Endothelial cell of umbilical vein (primary cell): ENCODE results near the gene ASB6. TPM values are rescaled to one million over a fixed set of nuclear protein-coding genes. Genes with fewer than 3 reads are reported as not detected.

Experiments used
- BruUV-seq: library from RNA; stranded (reverse); fragments of 400-500 nt; replicated peaks from 2 replicates; lab custom pipeline; 2021; lab: Mats Ljungman, UMichigan
- CTCF ChIA-PET: fragments of 300-600, 350-600 bp; sonication (Branson Sonifier 250); formaldehyde crosslinking; loops from one replicate; lab custom pipeline; 2021; ENCODE audit warnings: antibody characterized with exemption, inconsistent platforms; lab: Charles Lee
- POLR2A ChIA-PET: fragments of 300-600, 350-600 bp; sonication (Branson Sonifier 250); formaldehyde crosslinking; loops from one replicate; lab custom pipeline; 2021; ENCODE audit warnings: antibody characterized with exemption, inconsistent platforms; lab: Charles Lee
- DNase-seq: peaks from one replicate; pipeline ENCODE4 v3.0.0-alpha.2; 2011; ENCODE audit warnings: low read depth, low spot score
- FAIRE-seq: peaks from 2 replicates; lab custom pipeline; 2011; peaks lifted over from hg19 to GRCh38; lab: Jason Lieb, UNC
- H2AFZ ChIP-seq: 2 replicates; pipeline ENCODE4 v1.6.0; 2012; ENCODE audit warnings: low read depth, low read length, control low read depth, inconsistent platforms
- H3K27ac ChIP-seq: 2 replicates; pipeline ENCODE4 v1.5.1; 2011; ENCODE audit warnings: low read depth, mild to moderate bottlenecking, control low read depth, low read length, moderate library complexity; ENCODE audit not compliant: insufficient read depth
- H3K27me3 ChIP-seq, 2 experiments: 2 replicates each; pipeline versions ENCODE4 v1.6.0 to v1.6.1; 2011; ENCODE audit warnings: low read length in 2 of 2, mixed read lengths in 1 of 2; ENCODE audit not compliant: control insufficient read depth in 2 of 2, insufficient read depth in 2 of 2
- H3K36me3 ChIP-seq, 2 experiments: 2 replicates in 1 of 2; 3 replicates in 1 of 2; pipeline ENCODE4 v1.5.1; 2011; ENCODE audit warnings: low read length in 2 of 2, mild to moderate bottlenecking in 1 of 2, moderate library complexity in 1 of 2; ENCODE audit not compliant: control insufficient read depth in 2 of 2, insufficient read depth in 2 of 2; ENCODE audit errors: extremely low read depth in 1 of 2
- H3K4me1 ChIP-seq: 3 replicates; pipeline ENCODE4 v1.5.1; 2011; ENCODE audit warnings: mild to moderate bottlenecking, low read length; ENCODE audit not compliant: control insufficient read depth, insufficient read depth; ENCODE audit errors: extremely low read depth
- H3K4me2 ChIP-seq: 2 replicates; pipeline ENCODE4 v1.6.1; 2011; ENCODE audit warnings: low read length, control low read depth, mixed read lengths; ENCODE audit not compliant: insufficient read depth
- H3K4me3 ChIP-seq, 3 experiments: fragments of 200-600 bp in 1 of 3; sonication (generic), shearing (Covaris generic) in 1 of 3; replicated peaks in 1 of 3; 2 replicates each; pipeline ENCODE4 v1.5.1; 2011 to 2016; ENCODE audit warnings: control low read depth in 3 of 3, low read length in 3 of 3, mild to moderate bottlenecking in 2 of 3, inconsistent platforms in 1 of 3, low read depth in 1 of 3, moderate library complexity in 1 of 3; ENCODE audit not compliant: insufficient read depth in 1 of 3
- H3K79me2 ChIP-seq: 2 replicates; pipeline ENCODE4 v1.6.0; 2012; ENCODE audit warnings: low read length, inconsistent platforms; ENCODE audit not compliant: control insufficient read depth, insufficient read depth
- H3K9ac ChIP-seq: replicated peaks from 2 replicates; pipeline ENCODE3; 2011; ENCODE audit warnings: low read length, control low read depth; ENCODE audit not compliant: insufficient read depth; ENCODE audit errors: extremely low read depth
- H3K9me1 ChIP-seq: replicated peaks from 3 replicates; pipeline ENCODE4 v1.6.0; 2011; ENCODE audit warnings: mild to moderate bottlenecking, low read length; ENCODE audit not compliant: control insufficient read depth, insufficient read depth; ENCODE audit errors: extremely low read depth
- H3K9me3 ChIP-seq: replicated peaks from 2 replicates; pipeline ENCODE4 v1.5.1; 2012; ENCODE audit warnings: low read length, inconsistent platforms; ENCODE audit not compliant: control insufficient read depth, insufficient read depth
- H4K20me1 ChIP-seq: replicated peaks from 2 replicates; pipeline ENCODE3; 2011; ENCODE audit warnings: mild to moderate bottlenecking, low read length; ENCODE audit not compliant: control insufficient read depth, insufficient read depth; ENCODE audit errors: extremely low read depth
- CTCF ChIP-seq, 2 donors: IDR thresholded peaks; 1 replicate in 1 of 2; 2 replicates in 1 of 2; pipeline ENCODE4 v1.5.1; 2011; ENCODE audit warnings: low read length in 2 of 2, mild to moderate bottlenecking in 2 of 2, moderate library complexity in 2 of 2, control low read depth in 1 of 2, inconsistent platforms in 1 of 2, low read depth in 1 of 2; ENCODE audit not compliant: insufficient read depth in 1 of 2; ENCODE audit errors: extremely low read depth in 1 of 2
- EZH2 ChIP-seq: IDR thresholded peaks from 2 replicates; pipeline ENCODE4 v1.6.1; 2012; ENCODE audit warnings: borderline replicate concordance, low read depth, mild to moderate bottlenecking, moderate library complexity, low read length, inconsistent platforms; ENCODE audit not compliant: severe bottlenecking
- FOS ChIP-seq: IDR thresholded peaks from 2 replicates; pipeline ENCODE4 v1.6.1; 2011; ENCODE audit warnings: mild to moderate bottlenecking, low read length, moderate library complexity, borderline replicate concordance; ENCODE audit not compliant: insufficient read depth
- GATA2 ChIP-seq: IDR thresholded peaks from 2 replicates; pipeline ENCODE4 v1.7.0; 2011; ENCODE audit warnings: low read depth, mild to moderate bottlenecking, moderate library complexity, mixed read lengths, low read length; ENCODE audit not compliant: insufficient read length, insufficient read depth
- JUN ChIP-seq: IDR thresholded peaks from 2 replicates; pipeline ENCODE4 v1.6.1; 2011; ENCODE audit warnings: borderline replicate concordance, low read depth; ENCODE audit not compliant: insufficient read length, insufficient read depth
- MAX ChIP-seq: IDR thresholded peaks from 2 replicates; pipeline ENCODE4 v1.6.1; 2011; ENCODE audit not compliant: insufficient read depth, insufficient read length
- MYC ChIP-seq: IDR thresholded peaks from one replicate; pipeline ENCODE4 v1.6.1; 2011; ENCODE audit warnings: mild to moderate bottlenecking, low read depth, low read length
- POLR2A ChIP-seq: IDR thresholded peaks from 2 replicates; pipeline ENCODE4 v1.6.1; 2012; ENCODE audit warnings: low read depth, mild to moderate bottlenecking, control low read depth, low read length
- POLR2AphosphoS5 ChIP-seq: IDR thresholded peaks from 2 replicates; pipeline ENCODE4 v1.6.1; 2012; ENCODE audit warnings: low read depth, mild to moderate bottlenecking, control low read depth, low read length, moderate library complexity; ENCODE audit not compliant: insufficient read depth
- dilution Hi-C: fragments of 300-500 bp; cut with MboI; formaldehyde crosslinking; loops from one replicate; pipeline ENCODE4 v1.15.0; 2019; ENCODE audit warnings: low sequenced_read_pairs; ENCODE audit not compliant: extremely low pct_ligation_motif_present
- intact Hi-C: fragments of 100-400 bp; cut with micrococcal nuclease; formaldehyde crosslinking; loops from one replicate; pipeline ENCODE4 v1.10.0; 2022
- polyA plus RNA-seq, 4 experiments: library from polyadenylated mRNA; depleted of rRNA in 3 of 4; stranded (reverse) in 3 of 4; unstranded in 1 of 4; fragments of >200 nt; gene quantifications; 2 replicates each; pipeline versions ENCODE4 v1.2.1 to v1.2.3, GENCODE V29; 2011 to 2012; ENCODE audit warnings: missing spikeins in 1 of 4
- total RNA-seq: library from RNA; stranded (reverse); gene quantifications from 2 replicates; pipeline ENCODE4 v1.2.3, GENCODE V29; 2021

The ASB6 gene
- total and polyA plus RNA-seq, 2 donors (not counting 3 experiments of a cell fraction or from before 2014, with no cell fraction given) = 20.3 to 23.8 TPM

GRCh38 chr9:129639756-129640085 is 2.2 kb downstream of the ASB6 start:
- H3K9me1 ChIP-seq = no peaks in the 10 kb centered on the region
- no peaks in the 10 kb centered on the region for H3K9me3 ChIP-seq
- H3K4me1 ChIP-seq = peaks cover 10% of the 10 kb centered on the region
- no peak overlapping the region for H3K4me3 ChIP-seq
- H2AFZ ChIP-seq = no peak overlapping the region
- FAIRE-seq (no peak), DNase-seq (no peak)
- intact Hi-C loops = no loop called here
- ChIA-PET CTCF (interaction anchor here (1.0 to 4.7 kb wide), 7 partner anchors 13 to 508 kb away, joined by 3 to 27 read pairs (median 5); partner anchors contain the start of genes C9orf50 and NTMT1), POLR2A (interaction anchor here (0.7 kb wide), 1 partner anchor 358 kb away, joined by 3 read pairs; no protein-coding TSS in a partner anchor)
- no peaks in the 10 kb centered on the region for H3K27me3 ChIP-seq
- H4K20me1 ChIP-seq = no peaks in the 10 kb centered on the region
- H3K36me3 ChIP-seq = peaks cover 11 to 35% of the 10 kb centered on the region in 2 experiments
- dilution Hi-C loops = no loop called here
- BruUV-seq = no TSS peak
- no peak for TF ChIP-seq FOS
- no peak for TF ChIP-seq CTCF (IDR thresholded peaks at IDR 0.05; ENCODE audit: extremely low read depth in 1 of 2, insufficient read depth in 1 of 2, low read depth in 1 of 2, low read length in 2 of 2)
- TF ChIP-seq POLR2AphosphoS5 = no peak
- TF ChIP-seq MYC = no peak
- no peak for TF ChIP-seq POLR2A
- TF ChIP-seq MAX = no peak
- TF ChIP-seq EZH2 = no peak
- TF ChIP-seq GATA2 = no peak
- no peak for TF ChIP-seq JUN
- peaks cover 24% of the 10 kb centered on the region for H3K79me2 ChIP-seq
- H3K9ac ChIP-seq = no peak overlapping the region
- H3K4me2 ChIP-seq = no peak overlapping the region
- H3K27ac ChIP-seq = no peak overlapping the region
